Neural progenitor cell (in vitro differentiated cells): Measurements from ENCODE around the gene MEF2D.

Experiments
- EZH2 ChIP-seq: fragments of 200-600 bp; sonication (generic); IDR thresholded peaks from 2 replicates; pipeline ENCODE4 v1.6.1; 2017; ENCODE audit warnings: antibody characterized with exemption, mild to moderate bottlenecking, moderate library complexity
- TF ChIP-seq, protein P1 (sequence below): fragments of 200-600 bp; sonication (generic); IDR thresholded peaks from 2 replicates; pipeline ENCODE4 v1.5.1; 2017; ENCODE audit warnings: antibody characterized with exemption, mild to moderate bottlenecking

DNA sequence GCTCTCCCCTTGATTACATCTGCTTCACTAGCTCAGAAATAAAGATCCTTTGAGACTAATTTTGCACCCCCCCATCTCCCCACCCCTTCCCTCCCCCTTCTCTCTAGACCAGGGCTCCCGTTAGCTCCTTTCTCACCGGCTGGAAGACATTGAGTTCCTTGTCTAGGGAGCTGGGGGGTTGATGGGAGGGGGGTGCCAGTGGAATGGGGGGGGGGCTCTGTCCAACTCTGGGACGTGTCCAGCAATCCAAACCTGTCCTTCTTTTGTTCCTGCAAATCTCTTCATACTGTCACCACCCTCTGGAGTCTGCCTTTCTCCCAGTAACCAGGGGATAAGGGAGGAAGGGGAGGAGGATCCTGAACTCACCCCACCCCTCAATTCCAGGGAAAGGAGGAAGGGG is 69.7 kb downstream of the MEF2D start:
- TF ChIP-seq, protein P1, sequence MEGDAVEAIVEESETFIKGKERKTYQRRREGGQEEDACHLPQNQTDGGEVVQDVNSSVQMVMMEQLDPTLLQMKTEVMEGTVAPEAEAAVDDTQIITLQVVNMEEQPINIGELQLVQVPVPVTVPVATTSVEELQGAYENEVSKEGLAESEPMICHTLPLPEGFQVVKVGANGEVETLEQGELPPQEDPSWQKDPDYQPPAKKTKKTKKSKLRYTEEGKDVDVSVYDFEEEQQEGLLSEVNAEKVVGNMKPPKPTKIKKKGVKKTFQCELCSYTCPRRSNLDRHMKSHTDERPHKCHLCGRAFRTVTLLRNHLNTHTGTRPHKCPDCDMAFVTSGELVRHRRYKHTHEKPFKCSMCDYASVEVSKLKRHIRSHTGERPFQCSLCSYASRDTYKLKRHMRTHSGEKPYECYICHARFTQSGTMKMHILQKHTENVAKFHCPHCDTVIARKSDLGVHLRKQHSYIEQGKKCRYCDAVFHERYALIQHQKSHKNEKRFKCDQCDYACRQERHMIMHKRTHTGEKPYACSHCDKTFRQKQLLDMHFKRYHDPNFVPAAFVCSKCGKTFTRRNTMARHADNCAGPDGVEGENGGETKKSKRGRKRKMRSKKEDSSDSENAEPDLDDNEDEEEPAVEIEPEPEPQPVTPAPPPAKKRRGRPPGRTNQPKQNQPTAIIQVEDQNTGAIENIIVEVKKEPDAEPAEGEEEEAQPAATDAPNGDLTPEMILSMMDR, result no peak
- TF ChIP-seq EZH2, result no peak
